Stomach (tissue), 4 donors: ENCODE results near the gene TSKU.

ENCODE experiments used
- CTCF ChIP-seq, 7 experiments: fragments of 450-650 bp in 4 of 7; fragments of 200-600 bp in 3 of 7; sonication (generic) in 3 of 7; IDR thresholded peaks; one replicate each; pipeline ENCODE4 v1.5.1; 2016 to 2019; ENCODE audit warnings: antibody characterized with exemption in 7 of 7, control low read depth in 2 of 7, mild to moderate bottlenecking in 1 of 7
- POLR2A ChIP-seq, 4 donors: fragments of 450-650 bp; IDR thresholded peaks; one replicate each; pipeline ENCODE4 v1.6.1; 2016; ENCODE audit warnings: antibody characterized with exemption in 4 of 4, control low read depth in 2 of 4, mild to moderate bottlenecking in 1 of 4, moderate library complexity in 1 of 4

- TF ChIP-seq CTCF (IDR thresholded peaks at IDR 0.05) (no peak), POLR2A (IDR thresholded peaks at IDR 0.05) (no peak)
These were observed 29.7 kb upstream of the TSKU start for GRCh38 chr11:76753449-76753848.
